Transverse colon (tissue), 4 donors: ENCODE results near the gene JAKMIP2. TPM values are rescaled to one million over a fixed set of nuclear protein-coding genes. Genes with fewer than 3 reads are reported as not detected.

Experiments used
- DNase-seq: peaks from one replicate; pipeline ENCODE4 v3.0.0-alpha.2; 2019
- H3K27ac ChIP-seq, 4 donors: fragments of 200-600 bp; sonication (generic); 2 replicates each; pipeline ENCODE4 v1.5.1; 2016 to 2018; ENCODE audit warnings: inconsistent platforms in 4 of 4
- H3K27me3 ChIP-seq: fragments of 200-600 bp; sonication (generic); 2 replicates; pipeline ENCODE4 v1.5.1; 2017; ENCODE audit warnings: inconsistent platforms
- H3K36me3 ChIP-seq, 4 donors: fragments of 200-600 bp; sonication (generic); 2 replicates each; pipeline ENCODE4 v1.5.1; 2017 to 2019; ENCODE audit warnings: inconsistent platforms in 4 of 4
- H3K4me1 ChIP-seq, 4 donors: fragments of 200-600 bp; sonication (generic); 2 replicates each; pipeline ENCODE4 v1.5.1; 2017 to 2020; ENCODE audit warnings: inconsistent platforms in 4 of 4
- H3K4me3 ChIP-seq, 4 donors: fragments of 200-600 bp; sonication (generic); 1 replicate in 1 of 4; 2 replicates in 3 of 4; pipeline versions ENCODE4 v1.5.1 to v1.6.1; 2017 to 2019; ENCODE audit warnings: inconsistent platforms in 4 of 4
- H3K9me3 ChIP-seq, 2 donors: fragments of 200-600 bp; sonication (generic); 2 replicates each; pipeline ENCODE4 v1.5.1; 2017 to 2019; ENCODE audit warnings: inconsistent platforms in 2 of 2
- EP300 ChIP-seq: sonication (generic); formaldehyde crosslinking; IDR thresholded peaks from one replicate; pipeline ENCODE4 v1.6.1; 2017; ENCODE audit warnings: antibody characterized with exemption, low read depth
- POLR2A ChIP-seq: fragments of 450-650 bp; IDR thresholded peaks from one replicate; pipeline ENCODE4 v1.6.1; 2016; ENCODE audit warnings: antibody characterized with exemption, mild to moderate bottlenecking, moderate library complexity
- POLR2AphosphoS5 ChIP-seq, 3 donors: sonication (generic); formaldehyde crosslinking; IDR thresholded peaks; one replicate each; pipeline ENCODE4 v1.6.1; 2016; ENCODE audit warnings: antibody characterized with exemption in 3 of 3
- WGBS, 2 donors: methylation state at CpG; one replicate each; pipeline ENCODE4 v1.1.5; 2018; ENCODE audit warnings: low coverage in 1 of 2; 5-methylcytosine and 5-hydroxymethylcytosine counted together
- in situ Hi-C, 4 donors: fragments of 200-750 bp; cut with MboI; loops; one replicate each; pipeline versions ENCODE4 v1.15.0 to v1.15.1; 2017; ENCODE audit warnings: low sequenced_read_pairs in 3 of 4, low pct_ligation_motif_present in 1 of 4, low pct_unique_long_range_greater_than_20kb in 1 of 4
- intact Hi-C: fragments of 100-400 bp; cut with DNase I; formaldehyde crosslinking; loops from one replicate; pipeline ENCODE4 v1.15.1; 2023; ENCODE audit warnings: low total_unique reads
- total RNA-seq, 4 donors: library from RNA; depleted of rRNA; stranded (reverse); fragments of >200 nt; gene quantifications; one replicate each; pipeline ENCODE4 v1.1.0, GENCODE V29; 2016
- TF ChIP-seq, protein P1 (sequence below), 5 experiments: fragments of 200-600 bp in 3 of 5; fragments of 450-650 bp in 2 of 5; sonication (generic) in 3 of 5; IDR thresholded peaks; 1 replicate in 2 of 5; 2 replicates in 3 of 5; pipeline ENCODE4 v1.5.1; 2016 to 2017; ENCODE audit warnings: antibody characterized with exemption in 5 of 5, inconsistent platforms in 3 of 5, mild to moderate bottlenecking in 2 of 5, moderate library complexity in 1 of 5

JAKMIP2 gene
- total RNA-seq, 4 donors from 2014 or later, result 0.37 to 0.79 (median 0.40) TPM

DNA sequence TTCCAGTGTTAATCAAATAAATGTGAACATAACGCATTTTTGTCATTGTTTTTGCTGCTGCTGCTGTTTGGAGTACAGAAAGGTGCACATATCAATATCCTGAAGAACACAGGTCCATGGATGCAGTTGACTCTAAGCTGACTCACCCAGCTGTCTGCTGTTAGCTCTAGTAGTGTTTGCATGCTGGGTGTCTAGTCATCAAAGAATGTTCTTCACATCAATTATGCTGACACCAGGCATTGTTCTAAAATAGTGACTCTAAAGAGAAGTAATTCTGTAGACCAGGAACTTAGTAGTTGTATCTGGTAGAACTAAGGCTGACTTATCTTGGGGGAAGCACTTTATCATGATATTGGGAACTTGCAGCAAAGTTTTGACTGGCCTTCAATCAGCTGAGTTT is 217.0 kb downstream of the JAKMIP2 start:
- DNase-seq, result no peak
- no peaks in the 10 kb centered on the region for H3K9me3 ChIP-seq
- TF ChIP-seq EP300, result no peak
- TF ChIP-seq POLR2AphosphoS5 (IDR thresholded peaks at IDR 0.05), result no peak
- TF ChIP-seq, protein P1, sequence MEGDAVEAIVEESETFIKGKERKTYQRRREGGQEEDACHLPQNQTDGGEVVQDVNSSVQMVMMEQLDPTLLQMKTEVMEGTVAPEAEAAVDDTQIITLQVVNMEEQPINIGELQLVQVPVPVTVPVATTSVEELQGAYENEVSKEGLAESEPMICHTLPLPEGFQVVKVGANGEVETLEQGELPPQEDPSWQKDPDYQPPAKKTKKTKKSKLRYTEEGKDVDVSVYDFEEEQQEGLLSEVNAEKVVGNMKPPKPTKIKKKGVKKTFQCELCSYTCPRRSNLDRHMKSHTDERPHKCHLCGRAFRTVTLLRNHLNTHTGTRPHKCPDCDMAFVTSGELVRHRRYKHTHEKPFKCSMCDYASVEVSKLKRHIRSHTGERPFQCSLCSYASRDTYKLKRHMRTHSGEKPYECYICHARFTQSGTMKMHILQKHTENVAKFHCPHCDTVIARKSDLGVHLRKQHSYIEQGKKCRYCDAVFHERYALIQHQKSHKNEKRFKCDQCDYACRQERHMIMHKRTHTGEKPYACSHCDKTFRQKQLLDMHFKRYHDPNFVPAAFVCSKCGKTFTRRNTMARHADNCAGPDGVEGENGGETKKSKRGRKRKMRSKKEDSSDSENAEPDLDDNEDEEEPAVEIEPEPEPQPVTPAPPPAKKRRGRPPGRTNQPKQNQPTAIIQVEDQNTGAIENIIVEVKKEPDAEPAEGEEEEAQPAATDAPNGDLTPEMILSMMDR (IDR thresholded peaks at IDR 0.05), result no peak
- TF ChIP-seq POLR2A, result no peak
- no peaks in the 10 kb centered on the region for H3K36me3 ChIP-seq
- no peaks in the 10 kb centered on the region for H3K4me1 ChIP-seq
- intact Hi-C loops (no loop called here), in situ Hi-C loops (loop anchor here in 3 of 4 donors (10.0 to 25.0 kb wide), 4 partner anchors 101 to 341 kb away; partner anchors contain the start of gene STK32A (in 1 of the 3))
- H3K27me3 ChIP-seq, result no peaks in the 10 kb centered on the region
- H3K4me3 ChIP-seq, result no peak overlapping the region
- 96 to 100% methylated on average over 1 of the region's 1 CpG for WGBS, 2 donors
- no peak overlapping the region for H3K27ac ChIP-seq

DNA sequence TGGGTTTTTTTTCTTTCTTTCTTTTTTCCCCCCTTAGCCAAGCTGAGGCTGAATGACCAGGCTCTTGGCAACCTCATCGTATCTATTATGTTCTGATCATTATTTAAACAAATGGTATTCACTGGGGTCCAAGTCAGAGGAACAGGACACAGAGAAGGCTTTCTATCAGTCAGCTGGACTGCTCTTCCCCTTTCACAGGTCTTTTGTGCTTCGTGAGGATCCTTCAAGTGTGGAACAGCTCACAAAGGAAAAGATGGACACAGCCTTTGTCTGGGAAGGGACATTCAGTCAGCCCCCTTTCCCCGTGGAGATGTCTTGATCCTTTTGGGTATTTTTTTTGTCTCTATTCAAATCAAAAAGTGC is 218.4 kb downstream of the JAKMIP2 start:
- intact Hi-C loops, result loop anchor here (5.0 kb wide), 1 partner anchor 337 kb away; no protein-coding TSS in a partner anchor
- in situ Hi-C loops, result loop anchor here in 3 of 4 donors (10.0 to 25.0 kb wide), 4 partner anchors 99 to 339 kb away; partner anchors contain the start of gene STK32A (in 1 of the 3)
- 61 to 66% methylated on average over 3 of the region's 3 CpGs for WGBS, 2 donors
- no peaks in the 10 kb centered on the region for H3K9me3 ChIP-seq
- DNase-seq, result no peak
- no peak for TF ChIP-seq EP300
- TF ChIP-seq, protein P1 (IDR thresholded peaks at IDR 0.05), result no peak
- no peak for TF ChIP-seq POLR2A
- no peak for TF ChIP-seq POLR2AphosphoS5 (IDR thresholded peaks at IDR 0.05)
- H3K4me1 ChIP-seq, result no peaks in the 10 kb centered on the region
- no peaks in the 10 kb centered on the region for H3K36me3 ChIP-seq
- no peak overlapping the region for H3K4me3 ChIP-seq
- H3K27ac ChIP-seq, result no peak overlapping the region
- no peaks in the 10 kb centered on the region for H3K27me3 ChIP-seq

DNA sequence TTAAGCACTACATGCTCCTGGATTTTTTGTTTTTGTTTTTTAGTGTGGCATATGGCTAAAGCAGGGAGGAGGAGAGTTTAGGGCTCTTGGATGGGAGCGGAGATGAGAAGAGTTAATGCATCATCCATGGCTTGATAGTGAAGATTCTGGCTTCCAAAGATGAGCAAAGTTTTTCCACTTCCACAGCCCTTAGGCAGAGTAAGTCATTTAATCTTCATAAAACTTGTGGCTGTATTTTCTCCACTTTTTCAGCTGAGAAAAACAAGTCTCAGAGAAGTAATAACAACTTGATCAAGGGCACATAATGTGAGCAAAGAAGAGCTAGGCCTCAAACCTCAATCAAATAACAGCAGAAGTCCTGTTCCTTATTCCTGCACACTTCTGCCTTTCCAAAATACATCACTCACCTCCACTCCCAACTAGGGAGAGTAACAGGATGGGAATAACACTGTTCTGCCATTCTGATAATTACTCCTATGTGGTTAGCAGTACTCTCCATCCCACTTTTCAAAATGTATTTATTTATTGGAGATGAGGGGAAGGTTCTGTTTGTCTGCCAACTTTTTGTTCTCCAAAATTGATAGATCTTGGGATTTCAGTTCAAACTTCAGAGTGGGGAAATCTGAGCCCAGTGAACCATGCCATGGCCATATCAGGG is 218.9 kb downstream of the JAKMIP2 start:
- no peaks in the 10 kb centered on the region for H3K9me3 ChIP-seq
- DNase-seq, result no peak
- peaks cover 0 to 2% (median 0%) of the 10 kb centered on the region in 4 donors for H3K4me1 ChIP-seq
- intact Hi-C loops, result loop anchor here (5.0 kb wide), 1 partner anchor 336 kb away; no protein-coding TSS in a partner anchor
- no peak for TF ChIP-seq EP300
- TF ChIP-seq POLR2A, result no peak
- no peak for TF ChIP-seq POLR2AphosphoS5 (IDR thresholded peaks at IDR 0.05)
- TF ChIP-seq, protein P1 (IDR thresholded peaks at IDR 0.05), result no peak
- in situ Hi-C loops, result loop anchor here in 3 of 4 donors (10.0 to 25.0 kb wide), 4 partner anchors 99 to 339 kb away; partner anchors contain the start of gene STK32A (in 1 of the 3)
- H3K27me3 ChIP-seq, result no peaks in the 10 kb centered on the region
- H3K27ac ChIP-seq, result no peak overlapping the region
- no peak overlapping the region for H3K4me3 ChIP-seq
- WGBS, 2 donors, result 83 to 88% methylated on average over 1 of the region's 1 CpG
- H3K36me3 ChIP-seq, result no peaks in the 10 kb centered on the region

DNA sequence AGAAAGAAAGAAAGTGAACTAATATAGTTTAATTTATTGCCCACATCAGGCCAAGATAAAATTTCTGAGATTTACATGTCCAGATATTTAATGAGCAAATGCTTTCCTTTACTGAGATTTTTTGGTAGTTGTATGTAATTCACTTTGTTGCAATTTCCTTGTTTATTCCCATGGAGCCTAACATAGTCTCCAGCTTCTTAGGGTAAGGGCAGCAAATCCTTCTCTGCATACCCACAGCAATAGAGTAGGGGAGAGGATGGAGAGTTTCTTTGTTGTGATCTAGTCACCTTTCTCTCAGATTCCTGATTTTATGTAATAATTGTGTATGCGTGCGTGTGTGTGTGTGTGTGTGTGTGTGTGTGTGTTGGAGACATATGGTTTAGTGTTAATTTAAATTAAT is 221.1 kb downstream of the JAKMIP2 start:
- intact Hi-C loops (loop anchor here (5.0 kb wide), 1 partner anchor 334 kb away; no protein-coding TSS in a partner anchor), in situ Hi-C loops (loop anchor here in 3 of 4 donors (10.0 to 25.0 kb wide), 4 partner anchors 97 to 337 kb away; partner anchors contain the start of gene STK32A (in 1 of the 3))
- Histone ChIP-seq H3K4me1 (peaks cover 0 to 9% (median 0%) of the 10 kb centered on the region in 4 donors), H3K27me3 (no peaks in the 10 kb centered on the region), H3K36me3 (no peaks in the 10 kb centered on the region), H3K27ac (no peak overlapping the region), H3K4me3 (no peak overlapping the region), H3K9me3 (no peaks in the 10 kb centered on the region)
- TF ChIP-seq, protein P1 (IDR thresholded peaks at IDR 0.05), result no peak
- TF ChIP-seq EP300 (no peak), POLR2A (no peak), POLR2AphosphoS5 (IDR thresholded peaks at IDR 0.05) (no peak)
- no peak for DNase-seq
- WGBS, 2 donors, result 86 to 89% methylated on average over 1 to 2 of the region's 2 CpGs
